Uterus (tissue), 2 donors: Measurements from ENCODE around the gene SLC28A2.

Source experiments
- CTCF ChIP-seq, 4 experiments: fragments of 200-600 bp in 2 of 4; fragments of 450-650 bp in 2 of 4; sonication (generic) in 2 of 4; IDR thresholded peaks; one replicate each; pipeline ENCODE4 v1.5.1; 2016 to 2019; ENCODE audit warnings: antibody characterized with exemption in 4 of 4, mild to moderate bottlenecking in 2 of 4, moderate library complexity in 1 of 4
- POLR2A ChIP-seq, 2 donors: fragments of 450-650 bp; IDR thresholded peaks; one replicate each; pipeline ENCODE4 v1.6.1; 2016; ENCODE audit warnings: antibody characterized with exemption in 2 of 2, mild to moderate bottlenecking in 1 of 2, moderate library complexity in 1 of 2

- TF ChIP-seq POLR2A (IDR thresholded peaks at IDR 0.05) = no peak
- no peak for TF ChIP-seq CTCF (IDR thresholded peaks at IDR 0.05)
Measured at GRCh38 chr15:45304711-45305110, 52.7 kb downstream of the SLC28A2 start.
